Peyer's patch (tissue), 4 donors: ENCODE results near the gene NPR1.

Source experiments
- CTCF ChIP-seq, 6 experiments: fragments of 450-650 bp in 4 of 6; fragments of 200-600 bp in 2 of 6; sonication (generic) in 1 of 6; IDR thresholded peaks; one replicate each; pipeline ENCODE4 v1.5.1; 2017 to 2019; ENCODE audit warnings: antibody characterized with exemption in 6 of 6, mild to moderate bottlenecking in 3 of 6, moderate library complexity in 1 of 6
- POLR2A ChIP-seq, 2 donors: fragments of 450-650 bp; IDR thresholded peaks; one replicate each; pipeline ENCODE4 v1.5.1; 2017; ENCODE audit warnings: antibody characterized with exemption in 2 of 2, mild to moderate bottlenecking in 2 of 2, moderate library complexity in 2 of 2

DNA sequence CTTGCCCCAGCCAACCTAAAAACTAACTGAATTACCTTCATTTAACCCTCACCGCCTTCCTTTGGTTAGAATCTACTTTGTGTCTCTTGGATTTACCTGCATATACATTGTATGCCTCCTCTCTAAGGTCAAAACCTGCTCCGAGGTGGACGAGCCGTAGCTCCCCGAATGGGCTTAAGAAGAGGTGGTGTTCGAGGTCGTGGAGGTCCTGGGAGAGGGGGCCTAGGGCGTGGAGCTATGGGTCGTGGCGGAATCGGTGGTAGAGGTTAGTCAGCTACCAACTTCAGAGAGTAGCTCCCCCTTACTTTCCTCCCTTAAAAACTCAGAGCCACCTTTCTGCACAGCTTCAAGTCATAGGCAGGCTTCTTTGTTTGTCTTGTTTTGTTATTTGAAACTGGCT lies 35.4 kb upstream of the NPR1 start:
- no peak for TF ChIP-seq POLR2A (IDR thresholded peaks at IDR 0.05)
- TF ChIP-seq CTCF (IDR thresholded peaks at IDR 0.05) = no peak
